Activated T-helper 1 cell treated with Interleukin-2 at 50 U/mL for 16 hours (primary cell): ENCODE measurements around the gene SUMO3.

Source experiments
- DNase-seq: peaks from one replicate; pipeline ENCODE4 v3.0.0-alpha.2; 2020; ENCODE audit warnings: low read depth

The SUMO3 gene

DNA sequence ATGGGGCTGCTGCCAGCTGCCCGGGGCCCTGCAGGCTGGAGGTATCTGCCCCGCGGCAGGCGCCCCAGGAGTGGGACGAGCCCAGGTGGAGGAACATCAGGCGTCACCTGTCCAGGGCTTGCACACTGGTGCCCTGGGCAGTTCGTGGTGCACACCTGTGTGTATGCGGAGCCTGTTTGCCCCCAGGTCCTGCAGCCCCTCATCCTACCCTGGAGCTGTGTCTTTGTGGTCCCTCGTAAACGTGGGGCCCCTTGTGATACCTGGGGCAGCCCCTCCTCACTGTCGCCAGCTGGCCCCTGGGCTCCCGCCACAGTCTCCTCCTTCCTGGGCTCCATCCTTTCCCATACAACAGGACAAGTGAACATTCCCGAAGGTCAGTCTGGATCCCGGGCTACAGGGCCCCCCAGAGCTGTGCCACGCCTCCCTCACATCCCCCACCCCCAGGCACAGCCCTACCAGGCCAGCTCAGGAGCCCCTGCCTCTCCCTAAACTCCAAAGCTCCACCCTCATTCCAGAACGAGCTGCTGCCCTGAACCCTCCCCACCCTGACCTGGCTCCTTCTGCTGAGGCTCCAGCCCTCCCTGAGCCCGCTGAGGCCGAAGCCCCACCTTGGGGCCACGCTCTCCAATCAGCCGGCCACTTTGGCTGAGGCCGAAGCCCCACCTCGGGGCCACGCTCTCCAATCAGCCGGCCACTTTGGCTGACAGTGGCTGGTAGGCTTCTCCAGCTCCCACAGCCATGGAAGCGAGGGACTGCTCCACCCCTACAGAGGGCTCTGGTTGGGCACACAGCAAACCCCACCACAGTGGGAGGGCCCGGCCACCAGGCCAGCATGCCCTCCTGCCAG lies 58.9 kb downstream of the SUMO3 start:
- no peak for DNase-seq

DNA sequence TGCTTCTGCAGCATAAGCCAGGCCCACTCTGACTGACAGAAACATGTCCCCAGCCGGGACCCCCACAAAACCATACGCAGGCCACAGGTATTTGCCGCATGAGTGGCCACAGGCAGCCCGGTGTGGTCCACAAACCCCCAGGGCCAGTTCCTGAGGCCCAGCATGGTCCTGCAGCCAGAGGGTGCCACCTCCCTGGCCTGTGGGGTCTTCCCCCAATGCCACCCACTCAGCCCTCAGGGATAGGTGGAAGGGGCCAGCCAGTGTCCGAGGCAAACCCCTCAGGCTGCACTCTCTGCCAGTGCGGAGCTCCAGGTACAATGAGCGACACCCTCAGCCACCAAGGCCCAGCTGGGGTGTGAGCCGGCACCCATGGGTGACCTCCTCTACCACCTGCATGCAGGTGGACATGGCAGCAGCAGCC lies 59.7 kb downstream of the SUMO3 start:
- no peak for DNase-seq

DNA sequence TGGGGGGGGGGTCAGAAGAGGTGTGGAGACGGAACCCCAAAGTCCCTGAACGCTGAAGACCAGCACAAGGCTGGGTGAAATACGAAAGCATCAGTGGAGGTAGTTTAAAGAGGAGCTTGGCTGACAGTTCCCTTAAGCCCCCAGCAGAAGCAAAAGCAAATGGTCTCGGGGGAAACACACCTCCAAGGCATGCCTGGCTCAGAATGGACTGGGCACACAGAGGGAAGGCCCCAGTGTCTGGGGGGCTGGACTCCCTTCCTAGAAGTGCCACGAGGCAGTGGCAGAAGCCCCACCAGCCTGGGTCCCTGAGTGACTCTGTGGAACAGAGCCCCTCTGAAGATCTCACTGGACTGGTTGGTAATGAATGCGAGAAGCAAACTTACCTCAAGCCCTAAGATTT lies 60.1 kb downstream of the SUMO3 start:
- DNase-seq, result no peak

DNA sequence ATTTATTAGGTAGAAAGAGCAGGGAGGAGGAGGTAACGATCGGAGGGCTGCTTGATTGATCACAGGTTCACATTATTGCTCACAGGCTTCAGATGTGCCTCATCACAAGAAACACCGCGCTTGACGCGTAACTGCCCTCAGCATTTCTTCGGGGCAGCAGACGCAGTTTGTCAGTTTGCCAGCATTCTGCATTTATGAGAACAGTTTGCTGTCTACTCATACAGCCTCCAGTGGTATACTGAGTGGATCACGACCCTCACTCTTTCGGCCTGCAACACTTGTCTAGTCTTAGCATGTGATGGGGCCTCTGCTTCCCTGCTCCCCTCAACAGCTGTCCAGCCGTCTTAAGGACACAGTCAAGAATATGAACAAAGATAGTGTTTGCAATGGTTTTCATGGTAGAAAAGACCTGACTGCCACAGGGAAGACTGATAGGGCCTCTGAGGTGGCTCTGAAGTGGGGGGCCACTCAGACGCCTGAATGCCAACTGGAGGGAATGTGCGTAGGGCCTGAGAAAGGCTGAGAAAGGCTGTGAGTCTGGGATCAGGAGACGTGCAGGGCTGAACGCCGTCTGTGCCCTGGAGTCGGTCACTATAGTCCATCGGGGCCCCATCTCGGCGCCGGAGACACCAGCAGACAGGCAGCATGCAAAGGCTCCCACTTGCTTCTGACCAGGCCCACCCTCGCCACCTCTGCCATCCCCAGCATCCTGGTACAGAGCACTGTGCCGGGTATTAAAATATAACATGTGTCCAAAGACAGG lies 61.3 kb downstream of the SUMO3 start:
- no peak for DNase-seq
